Measurements from ENCODE around the gene TRAF6.
"Not testable (repeated sequence)": the region's sequence is repeated elsewhere in the genome, so short reads cannot be mapped to it uniquely, and the experiment has no call there.

The TRAF6 gene

GRCh38 chr11:36498721-36499120, 11.4 kb downstream of the TRAF6 start:
- no peak for DNase-seq (ENCODE audit: low read depth, low spot score)

- DNase-seq (ENCODE audit: low read depth, low spot score): no peak
Observed at GRCh38 chr11:36493332-36493731, 16.7 kb downstream of the TRAF6 start.

GRCh38 chr11:36492724-36493304, 17.3 kb downstream of the TRAF6 start:
- DNase-seq (ENCODE audit: low read depth, low spot score): no peak

GRCh38 chr11:36490026-36490806, 19.9 kb downstream of the TRAF6 start:
- no peak for DNase-seq (ENCODE audit: low read depth, low spot score)

- no peak for DNase-seq (ENCODE audit: low read depth, low spot score)
Observed at GRCh38 chr11:36488096-36488495, 22.0 kb downstream of the TRAF6 start.

- no peak for DNase-seq (ENCODE audit: low read depth, low spot score)
Observed at GRCh38 chr11:36487619-36488018, 22.5 kb downstream of the TRAF6 start.

GRCh38 chr11:36485298-36486002, 24.6 kb downstream of the TRAF6 start:
- DNase-seq (ENCODE audit: low read depth, low spot score): no peak

- DNase-seq (ENCODE audit: low read depth, low spot score): not testable (repeated sequence)
Observed at GRCh38 chr11:36483042-36483441, 27.0 kb downstream of the TRAF6 start.

- DNase-seq (ENCODE audit: low read depth, low spot score): no peak
Observed at GRCh38 chr11:36480833-36481232, 29.2 kb downstream of the TRAF6 start.

- DNase-seq (ENCODE audit: low read depth, low spot score): no peak
Observed at GRCh38 chr11:36478700-36479329, 31.3 kb downstream of the TRAF6 start.

- DNase-seq (ENCODE audit: low read depth, low spot score): no peak
Observed at GRCh38 chr11:36475192-36475591, 34.9 kb downstream of the TRAF6 start.

- DNase-seq (ENCODE audit: low read depth, low spot score): no peak
Observed at GRCh38 chr11:36471577-36471976, 38.5 kb downstream of the TRAF6 start.

- no peak for DNase-seq (ENCODE audit: low read depth, low spot score)
Observed at GRCh38 chr11:36469881-36470802, 39.9 kb downstream of the TRAF6 start.

- DNase-seq (ENCODE audit: low read depth, low spot score): no peak
Observed at GRCh38 chr11:36469063-36469462, 41.0 kb downstream of the TRAF6 start.

GRCh38 chr11:36467916-36468315, 42.2 kb downstream of the TRAF6 start:
- DNase-seq (ENCODE audit: low read depth, low spot score): no peak

- DNase-seq (ENCODE audit: low read depth, low spot score): no peak
Observed at GRCh38 chr11:36467012-36467411, 43.1 kb downstream of the TRAF6 start.

- DNase-seq (ENCODE audit: low read depth, low spot score): no peak
Observed at GRCh38 chr11:36465449-36466163, 44.5 kb downstream of the TRAF6 start.

GRCh38 chr11:36464720-36465119, 45.4 kb downstream of the TRAF6 start:
- no peak for DNase-seq (ENCODE audit: low read depth, low spot score)

GRCh38 chr11:36463781-36464180, 46.3 kb downstream of the TRAF6 start:
- no peak for DNase-seq (ENCODE audit: low read depth, low spot score)

GRCh38 chr11:36462321-36462720, 47.8 kb downstream of the TRAF6 start:
- DNase-seq (ENCODE audit: low read depth, low spot score): no peak

- no peak for DNase-seq (ENCODE audit: low read depth, low spot score)
Observed at GRCh38 chr11:36460220-36460619, 49.9 kb downstream of the TRAF6 start.

Data from brain pericyte (primary cell).